Activated CD8-positive, alpha-beta memory T cell treated with anti-CD3 and anti-CD28 coated beads for 48 hours (primary cell): ENCODE data around the gene NANOS2.

ENCODE experiments used
- DNase-seq, 3 experiments: peaks; one replicate each; pipeline ENCODE4 v3.0.0-alpha.2; 2020; ENCODE audit warnings: low read depth in 2 of 3, low spot score in 2 of 3

The NANOS2 gene

GRCh38 chr19:45929247-45929646 lies 14.7 kb upstream of the NANOS2 start:
- DNase-seq = no peak

- peak; percentile 49 to 62 (median 57) for DNase-seq
These were observed 13.1 kb upstream of the NANOS2 start for GRCh38 chr19:45927565-45928261.

GRCh38 chr19:45924891-45925447 lies 10.4 kb upstream of the NANOS2 start:
- DNase-seq = no peak

- no peak for DNase-seq
These were observed 7.7 kb upstream of the NANOS2 start for GRCh38 chr19:45922281-45922680.

- no peak for DNase-seq
These were observed 5.9 kb upstream of the NANOS2 start for GRCh38 chr19:45920458-45920857.

- DNase-seq = no peak
These were observed 5.1 kb upstream of the NANOS2 start for GRCh38 chr19:45919678-45920077.

- no peak for DNase-seq
These were observed 4.1 kb upstream of the NANOS2 start for GRCh38 chr19:45918721-45919120.

GRCh38 chr19:45917421-45918091 lies 3.0 kb upstream of the NANOS2 start:
- no peak for DNase-seq

- no peak for DNase-seq
These were observed 3.3 kb downstream of the NANOS2 start for GRCh38 chr19:45911291-45911690.

GRCh38 chr19:45908956-45909355 lies 5.6 kb downstream of the NANOS2 start:
- DNase-seq = no peak

GRCh38 chr19:45906221-45906620 lies 8.4 kb downstream of the NANOS2 start:
- no peak for DNase-seq

- DNase-seq = no peak
These were observed 9.6 kb downstream of the NANOS2 start for GRCh38 chr19:45905011-45905410.

- DNase-seq = peak; percentile 98 to 100 (median 100)
These were observed 11.6 kb downstream of the NANOS2 start for GRCh38 chr19:45902651-45903625.

GRCh38 chr19:45901912-45902650 lies 12.5 kb downstream of the NANOS2 start, which contains the start of gene MYPOP:
TSS of gene MYPOP (minus strand) at chr19:45902613. CDS start at chr19:45901773, 840 bp downstream.
- no peak for DNase-seq

- DNase-seq = no peak
These were observed 13.1 kb downstream of the NANOS2 start for GRCh38 chr19:45901432-45901911.

- DNase-seq = no peak
These were observed 13.7 kb downstream of the NANOS2 start for GRCh38 chr19:45900738-45901431.

GRCh38 chr19:45899919-45900589 lies 14.5 kb downstream of the NANOS2 start:
- no peak for DNase-seq

GRCh38 chr19:45899253-45899652 lies 15.3 kb downstream of the NANOS2 start:
- no peak for DNase-seq

GRCh38 chr19:45897261-45897812 lies 17.2 kb downstream of the NANOS2 start:
- DNase-seq = no peak
